Stimulated activated naive CD4-positive, alpha-beta T cell (primary cell): ENCODE results near the gene RPL29.

ENCODE experiments used
- DNase-seq, 6 experiments: peaks; one replicate each; lab custom pipeline; 2025; lab: John Stamatoyannopoulos, UW

Gene RPL29

DNA sequence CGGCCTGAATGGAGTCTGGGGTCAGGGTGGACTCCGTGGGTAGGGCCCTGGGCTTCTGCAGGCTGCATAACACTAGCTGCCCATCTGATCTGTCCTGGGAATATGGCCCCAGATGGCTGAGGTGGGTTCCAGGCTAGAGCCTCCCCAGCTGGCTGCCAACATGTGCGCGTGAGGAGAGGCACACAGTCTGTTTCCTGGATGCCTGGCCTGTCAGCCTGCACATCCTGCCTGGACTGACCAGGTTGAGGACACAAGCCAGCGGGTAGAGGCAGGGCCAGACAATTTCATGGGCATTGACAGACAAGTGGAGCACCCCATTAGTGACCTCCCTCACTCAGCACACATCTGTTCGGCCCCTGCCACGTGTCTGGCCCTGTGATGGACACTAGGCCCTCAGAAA is 29.8 kb upstream of the RPL29 start:
- no peak for DNase-seq

DNA sequence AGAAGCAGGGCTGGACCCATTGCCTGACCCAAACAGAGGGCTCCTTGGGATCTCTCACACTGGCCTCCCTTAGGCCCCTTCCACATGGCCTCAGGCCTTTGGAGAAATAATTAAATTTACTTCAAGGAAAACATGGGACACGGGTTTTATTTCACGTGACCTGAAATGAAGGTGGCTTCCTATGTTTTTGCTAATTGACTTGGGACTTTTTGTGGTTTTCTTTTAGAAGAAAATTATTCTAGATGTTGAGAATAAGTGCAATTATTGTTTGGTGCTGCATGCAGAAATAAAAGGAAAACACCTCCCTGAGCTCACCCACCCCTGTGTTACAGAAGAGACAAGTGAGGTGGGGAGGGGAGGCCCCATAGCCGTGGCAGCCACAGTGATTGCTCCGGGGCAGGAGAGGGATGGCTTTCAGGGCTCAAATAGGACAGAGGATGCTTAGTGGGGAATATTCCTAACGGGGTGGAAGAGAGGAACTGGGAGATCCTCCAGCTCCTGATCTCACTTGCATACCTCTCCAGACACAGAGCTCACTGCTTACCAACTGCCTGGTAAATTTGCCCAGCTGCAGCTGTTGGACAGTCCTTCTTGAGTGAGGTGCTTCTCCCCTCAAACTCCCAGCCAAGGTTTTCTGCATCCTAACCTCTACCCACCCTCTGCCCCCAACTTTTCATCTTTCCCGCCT is 29.2 kb upstream of the RPL29 start:
- DNase-seq: no peak

DNA sequence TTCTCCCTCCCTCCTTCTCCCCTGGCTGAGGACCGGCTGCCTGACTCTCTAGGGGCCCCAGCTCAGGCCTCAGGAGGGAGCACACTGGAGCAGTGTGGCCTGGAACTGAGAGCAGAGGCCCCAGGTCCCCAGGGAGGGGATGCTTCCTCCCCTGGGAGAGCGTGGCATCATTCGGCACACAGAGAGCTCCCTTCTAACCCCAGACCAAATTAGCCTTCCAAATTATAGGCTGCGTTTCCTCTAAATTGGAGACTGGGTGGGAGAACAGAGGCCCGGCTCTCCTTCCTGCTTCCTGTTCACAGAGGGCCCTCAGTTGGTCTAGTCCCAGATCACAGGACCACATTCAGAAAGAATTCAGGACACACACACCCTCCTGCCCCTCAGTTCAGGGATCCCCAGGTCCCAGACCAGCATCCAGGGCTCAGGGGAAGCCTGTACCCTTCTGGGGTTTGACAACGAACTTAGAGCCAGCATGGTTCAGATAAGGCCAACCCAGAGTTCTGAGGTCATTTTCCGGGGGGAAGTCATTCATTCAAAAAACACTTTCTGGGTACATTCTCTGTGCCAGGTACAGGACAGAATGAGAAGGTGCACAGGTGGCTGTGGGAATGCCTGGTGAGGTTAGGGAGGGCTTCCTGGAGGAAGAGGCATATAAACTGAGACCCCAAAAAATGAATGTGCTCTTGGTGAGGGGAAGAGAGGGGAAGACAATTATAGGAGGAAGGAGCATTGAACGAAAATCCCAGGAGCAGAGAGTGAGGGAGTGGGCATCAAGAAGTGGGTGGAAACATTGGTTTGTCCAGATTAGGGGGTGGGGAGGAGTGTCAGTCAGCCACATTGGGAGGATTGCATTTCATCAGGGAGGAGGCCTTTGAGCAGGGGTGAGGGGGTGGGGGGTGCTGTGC is 28.4 kb upstream of the RPL29 start:
- no peak for DNase-seq

DNA sequence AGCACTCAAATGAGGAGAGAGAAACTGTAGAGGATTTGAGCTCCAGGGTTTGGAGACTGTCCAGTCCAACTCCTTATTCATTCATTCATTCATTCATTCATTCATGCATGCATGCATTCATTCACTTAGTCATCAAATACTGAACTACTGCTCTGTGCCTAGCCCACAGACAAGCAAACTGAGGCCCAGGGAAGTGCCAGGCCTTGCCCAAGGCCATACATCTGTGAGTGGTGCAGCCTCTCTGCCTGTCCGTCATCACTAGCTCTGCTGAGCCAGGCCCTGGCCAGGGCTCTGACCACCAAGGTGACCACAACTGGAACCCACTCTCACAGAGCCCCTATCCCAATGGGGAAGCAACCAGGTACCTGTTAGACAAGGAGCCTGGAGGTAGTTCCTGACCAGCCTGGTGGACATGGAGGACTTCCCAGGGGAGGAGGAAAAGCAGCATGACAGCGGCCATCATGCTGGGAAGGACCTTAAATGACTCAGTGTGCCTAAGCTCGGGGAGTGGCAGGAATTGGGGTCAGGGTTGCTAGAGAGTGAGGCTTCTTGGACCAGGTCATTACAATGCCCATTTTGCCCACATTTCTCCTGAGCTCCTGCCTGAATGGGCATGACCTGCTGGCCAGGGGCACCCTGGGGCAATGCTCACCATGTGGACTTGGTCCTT is 27.5 kb upstream of the RPL29 start:
- no peak for DNase-seq

DNA sequence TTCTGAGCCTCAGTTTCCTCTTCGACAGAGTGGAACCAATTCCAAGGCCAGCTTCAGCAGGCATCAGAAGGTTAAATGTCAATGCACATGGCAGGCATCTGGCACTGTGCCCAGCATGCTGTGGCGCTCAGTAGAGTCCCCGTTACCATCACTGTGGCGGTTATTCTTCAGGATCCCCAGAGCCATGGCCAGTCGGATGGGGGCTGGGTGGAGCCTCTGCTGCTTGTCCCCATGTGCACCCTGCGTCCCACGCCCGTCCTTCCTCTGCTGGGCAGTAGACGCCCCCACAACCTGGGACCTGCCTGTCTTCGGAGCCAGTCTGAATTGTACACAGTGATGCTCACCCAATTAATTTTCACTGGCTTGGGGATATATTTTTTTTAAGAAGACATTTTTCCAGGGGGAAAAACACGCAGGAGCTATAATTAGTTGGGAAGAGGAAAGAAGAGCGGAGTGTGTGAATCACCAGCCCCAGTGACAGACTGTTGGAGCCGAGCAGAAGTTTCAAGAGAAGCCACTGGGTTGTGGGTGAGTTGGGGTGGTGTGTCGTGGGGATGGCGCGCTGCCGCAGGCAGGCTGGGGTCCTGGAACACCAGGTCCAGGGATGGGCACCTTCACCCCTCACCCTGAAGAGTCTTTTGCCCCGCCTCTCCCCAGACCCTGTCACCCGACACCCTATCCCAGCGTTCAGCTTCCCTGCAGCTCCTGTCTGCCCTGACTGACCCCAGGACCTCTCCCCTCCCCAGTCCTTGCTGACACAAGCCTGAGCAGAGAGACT is 26.8 kb upstream of the RPL29 start:
- DNase-seq: no peak

DNA sequence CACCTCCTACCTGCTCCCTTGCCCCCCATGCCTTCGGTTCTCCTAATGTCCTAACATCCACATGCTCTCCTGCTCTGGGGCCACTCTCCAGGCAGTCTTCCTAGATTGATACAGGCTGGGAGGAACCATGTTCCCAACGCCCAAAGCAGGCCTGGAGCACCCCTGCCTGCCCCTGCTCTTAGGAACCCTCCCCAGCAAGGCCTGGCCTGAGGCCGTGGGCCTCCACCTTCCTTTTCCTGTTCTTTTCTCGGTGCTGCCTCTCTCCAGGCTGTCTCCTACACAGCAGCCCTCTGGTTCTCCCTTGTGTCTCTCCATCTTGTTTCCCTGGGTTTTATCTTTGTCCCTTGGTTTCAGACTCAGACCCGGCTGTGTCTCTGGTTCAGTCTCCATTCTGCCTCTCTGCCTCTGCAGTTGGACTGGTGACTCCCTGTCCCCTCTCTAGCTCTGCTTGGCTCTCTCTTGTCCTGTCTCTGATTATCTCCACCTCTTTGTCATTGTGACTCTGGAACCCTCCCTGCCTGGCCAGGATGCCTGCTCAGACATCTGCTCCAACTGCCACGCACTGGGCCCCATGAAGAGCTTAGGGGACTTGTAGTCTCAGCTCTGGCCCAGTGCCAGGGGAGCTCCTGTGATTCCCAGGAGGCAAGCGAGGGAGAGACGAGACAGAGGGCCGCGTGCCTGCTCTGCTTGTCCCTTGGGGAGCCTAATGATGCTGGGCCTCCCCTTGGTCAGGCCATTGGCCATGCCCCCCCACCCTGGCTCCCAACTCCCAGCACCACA is 26.0 kb upstream of the RPL29 start:
- DNase-seq: no peak

DNA sequence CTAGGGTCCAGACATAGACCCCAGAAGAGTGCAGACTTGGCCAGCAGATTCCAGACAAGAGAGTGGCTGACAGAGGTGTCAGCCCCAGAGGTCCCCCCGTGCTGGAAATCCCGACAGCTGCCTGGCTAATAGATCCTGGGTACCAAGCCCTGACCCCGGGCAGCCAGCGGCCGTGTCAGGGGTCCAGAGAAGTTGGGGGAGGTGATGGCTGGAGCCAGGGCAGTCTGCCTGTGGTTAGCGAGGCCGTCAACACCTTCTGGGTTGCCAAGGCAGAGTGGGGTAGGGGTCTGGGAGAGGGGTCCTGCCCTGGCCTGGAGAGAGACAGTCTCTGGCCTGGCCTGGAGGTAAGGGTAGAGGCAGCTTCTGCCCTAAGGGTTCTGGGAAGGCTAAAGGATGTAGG is 25.1 kb upstream of the RPL29 start:
- no peak for DNase-seq

DNA sequence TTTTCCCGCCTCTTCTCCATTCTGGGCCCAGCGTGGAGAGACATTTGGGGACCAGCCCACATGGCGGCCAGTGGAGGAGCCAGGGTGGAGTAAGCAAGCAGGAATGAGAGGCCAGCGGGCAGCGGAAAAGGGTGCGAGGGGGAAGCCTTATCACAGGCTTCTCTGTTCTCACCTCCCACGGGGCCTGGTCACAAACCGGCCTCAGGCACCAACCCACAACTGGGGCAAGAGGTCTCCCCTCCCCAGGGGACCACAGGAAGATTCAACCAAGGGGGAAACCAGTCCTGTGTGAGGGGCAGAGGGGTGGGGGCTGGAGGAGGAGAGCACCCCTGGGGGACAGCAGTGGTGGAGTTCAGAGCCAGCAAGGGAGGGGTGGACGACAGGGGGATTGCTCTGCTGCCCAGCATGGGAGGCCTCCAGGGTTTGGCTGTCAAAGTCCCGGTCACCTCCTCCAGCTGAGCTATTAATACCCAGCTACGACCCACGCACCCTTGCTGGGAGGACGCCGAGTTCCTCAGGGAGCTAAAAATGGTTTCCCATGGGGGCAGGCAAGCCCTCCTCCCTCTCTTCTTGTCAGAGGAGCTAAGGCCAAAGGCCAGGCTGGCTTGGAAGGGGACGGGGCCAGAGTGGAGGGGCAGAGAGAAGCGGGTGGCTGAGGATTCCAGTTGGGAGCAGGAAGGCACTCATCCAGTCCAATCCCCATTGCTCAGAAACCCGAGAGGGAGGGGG is 23.8 kb upstream of the RPL29 start:
- no peak for DNase-seq

DNA sequence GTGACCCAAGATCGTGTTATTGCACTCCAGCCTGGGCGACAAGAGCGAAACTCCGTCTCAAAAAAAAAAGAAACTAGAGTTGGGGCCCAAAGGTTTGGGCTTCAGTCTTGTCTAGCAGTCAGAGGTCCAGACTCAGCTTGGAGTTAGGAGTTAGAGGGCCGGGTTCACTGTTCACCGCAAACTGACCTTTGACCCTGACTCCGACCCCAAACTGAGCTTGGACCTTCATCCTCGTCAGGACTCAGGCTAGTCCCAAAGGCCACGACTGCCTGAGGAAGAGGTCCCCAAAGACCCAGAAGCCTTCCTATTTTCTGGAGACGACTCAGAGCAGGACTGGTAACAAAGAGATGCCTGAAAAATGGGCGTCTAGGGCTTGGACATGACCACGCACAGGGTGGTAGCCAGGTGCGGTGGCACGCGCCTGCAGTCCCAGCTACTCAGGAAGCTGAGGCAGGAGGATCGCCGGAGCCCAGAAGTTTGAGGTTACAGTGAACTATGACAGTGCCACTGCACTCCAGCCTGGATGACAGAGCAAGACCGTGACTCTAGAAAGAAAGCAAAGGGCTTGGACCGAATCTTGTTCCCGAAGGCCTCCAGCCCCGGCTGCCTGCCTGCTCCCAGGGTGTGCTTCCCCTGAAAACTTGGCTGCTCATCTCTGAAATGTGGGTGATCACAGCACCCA is 22.8 kb upstream of the RPL29 start:
- no peak for DNase-seq

DNA sequence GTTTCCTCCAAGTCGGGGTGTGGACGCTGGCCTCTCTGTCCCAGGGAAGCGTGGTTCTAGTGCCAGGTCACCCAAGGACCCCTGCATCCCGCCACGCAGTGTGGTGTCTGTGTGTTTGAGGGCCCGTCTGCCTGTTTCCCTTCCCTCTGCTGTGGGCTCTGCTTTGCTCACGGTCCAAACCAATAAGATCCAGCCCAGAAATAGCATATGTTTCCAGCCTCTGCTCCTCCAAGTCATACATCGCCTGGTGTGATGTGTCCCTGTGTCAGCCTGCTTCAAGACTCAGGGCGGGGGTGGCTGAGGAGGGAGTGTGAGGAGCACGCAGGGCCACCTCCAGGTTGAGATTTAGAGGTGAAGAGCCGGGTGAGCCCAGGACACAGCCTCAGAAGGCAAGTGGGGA is 21.9 kb upstream of the RPL29 start:
- no peak for DNase-seq

DNA sequence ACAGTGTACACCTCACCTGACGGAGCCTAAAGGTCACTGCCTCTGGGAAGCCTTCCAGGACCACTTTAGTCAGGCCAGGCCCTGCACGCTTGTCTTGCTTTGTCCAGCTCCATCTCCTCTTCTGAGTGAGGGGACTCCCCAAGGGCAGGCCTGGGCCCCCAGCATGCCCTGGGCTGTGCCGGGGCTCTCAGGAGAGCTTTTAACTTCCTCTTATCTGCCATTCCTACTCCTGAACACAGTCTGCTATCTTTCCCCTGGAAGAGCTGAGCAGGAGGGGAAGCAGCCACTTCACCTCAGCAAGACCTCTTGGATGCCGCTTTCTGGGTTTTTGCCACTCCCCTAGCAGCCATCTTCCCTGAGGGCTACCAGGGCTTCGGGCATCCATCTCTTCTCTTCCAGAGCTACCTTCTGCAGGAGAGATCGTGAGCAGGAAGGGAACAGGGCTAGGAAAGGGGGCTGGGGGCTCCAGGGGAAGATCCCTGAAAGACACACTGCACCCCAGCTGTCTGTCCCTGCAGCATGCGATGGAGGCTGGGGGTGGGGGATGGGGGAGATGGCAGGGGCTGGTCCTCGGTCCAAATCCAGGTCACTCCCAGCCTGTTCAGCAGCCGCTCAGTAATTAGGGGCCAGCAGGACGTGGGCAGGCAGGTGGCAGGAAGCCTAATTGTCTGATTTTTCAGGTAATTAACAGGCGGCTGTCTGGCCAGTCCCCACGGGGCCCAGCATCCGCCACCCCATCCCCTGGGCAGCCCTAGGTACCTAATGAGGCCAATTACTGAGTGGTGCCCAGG is 19.9 kb upstream of the RPL29 start:
- no peak for DNase-seq

DNA sequence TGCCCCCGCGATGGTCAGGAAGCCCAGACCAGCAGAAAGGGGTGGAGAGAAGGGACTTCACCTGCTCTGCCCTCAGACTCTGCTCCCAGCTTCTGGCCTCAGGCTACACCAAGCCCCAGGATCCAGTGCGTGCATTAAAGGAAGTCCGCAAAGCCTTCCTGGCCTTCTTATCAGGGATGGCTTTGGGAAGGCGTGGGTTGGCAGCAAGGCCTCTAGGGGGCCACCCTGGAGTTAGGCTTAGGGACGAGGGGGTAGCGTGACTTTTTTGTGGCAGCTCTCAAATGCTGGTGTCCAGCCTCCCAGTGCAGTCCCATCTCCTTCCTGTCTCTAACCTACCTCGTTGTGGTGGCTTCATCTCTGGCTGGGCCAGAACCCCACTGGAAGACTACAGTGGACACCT is 18.9 kb upstream of the RPL29 start:
- no peak for DNase-seq

DNA sequence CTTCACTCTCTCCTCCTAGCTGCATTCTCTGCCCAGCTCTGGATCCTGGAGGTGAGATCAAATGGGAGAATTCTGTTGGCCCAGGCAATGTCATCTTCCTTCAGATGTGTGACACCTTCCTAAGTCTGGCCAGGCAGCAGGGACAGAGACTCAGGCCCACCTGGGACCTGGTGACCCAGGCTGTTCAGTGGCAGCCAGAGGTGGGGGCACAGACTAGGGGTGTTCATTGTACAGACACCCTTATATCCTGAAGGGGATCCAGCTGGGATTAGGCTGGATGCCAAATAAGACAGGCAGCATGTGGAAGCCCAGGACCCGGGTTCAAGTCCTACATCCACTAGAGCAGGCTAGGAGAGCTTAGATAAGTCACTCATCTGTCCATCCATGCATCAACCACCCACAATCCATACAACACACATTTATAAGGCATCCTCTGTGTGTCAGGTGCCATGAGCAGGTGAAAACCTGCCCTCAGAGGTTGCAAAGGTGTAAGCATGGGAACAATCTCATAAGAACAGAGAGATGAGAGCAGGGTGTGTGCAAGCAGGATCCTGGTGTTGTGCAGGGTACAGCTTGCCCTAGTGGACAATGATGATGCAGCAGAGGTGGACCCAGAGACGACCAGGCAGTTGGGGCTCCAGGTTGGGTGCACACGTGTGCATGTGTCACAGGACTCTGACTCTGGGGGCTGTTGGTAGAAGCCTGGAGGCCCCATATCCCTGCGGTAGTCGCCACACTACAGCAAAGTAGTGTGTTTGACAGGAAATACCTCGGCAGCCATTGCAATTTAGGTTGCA is 18.3 kb upstream of the RPL29 start:
- no peak for DNase-seq

DNA sequence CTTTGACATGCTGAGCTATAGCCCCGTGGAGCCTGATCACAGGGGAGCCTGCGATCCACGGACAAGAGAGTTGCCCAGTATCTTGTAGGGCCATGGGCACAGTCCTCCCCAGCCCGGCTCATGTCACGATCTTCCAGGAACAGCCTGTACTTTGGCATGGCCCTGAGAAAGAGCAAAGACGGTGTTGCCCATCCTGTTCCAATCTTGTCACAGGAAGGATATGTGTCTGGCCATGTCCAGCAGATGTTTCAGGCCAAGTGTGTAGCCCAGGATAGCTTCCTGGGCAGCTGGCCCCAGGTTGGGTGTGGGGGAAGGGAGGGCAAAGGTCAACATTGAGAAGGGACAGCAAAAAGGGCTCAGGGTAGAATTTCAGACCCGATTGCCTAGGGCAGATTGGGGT is 17.0 kb upstream of the RPL29 start:
- DNase-seq: no peak

DNA sequence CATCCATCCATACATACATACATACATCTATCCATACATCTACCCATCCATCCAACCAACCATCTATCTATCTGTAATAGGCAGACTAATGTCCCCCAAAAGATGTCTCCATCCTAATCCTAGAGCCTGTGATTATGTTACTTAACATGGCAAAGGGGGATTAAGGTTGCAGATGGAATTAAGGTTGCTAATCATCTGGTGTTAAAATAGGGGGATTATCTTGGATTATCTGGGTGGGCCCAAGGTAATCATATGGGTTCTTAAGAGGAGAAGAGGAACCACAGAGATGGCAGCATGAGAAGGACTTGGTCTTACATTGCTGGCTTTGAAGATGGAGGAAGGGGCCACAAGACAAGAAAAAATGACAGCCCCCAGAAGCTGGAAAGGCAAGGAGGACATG is 14.7 kb upstream of the RPL29 start:
- DNase-seq: no peak

DNA sequence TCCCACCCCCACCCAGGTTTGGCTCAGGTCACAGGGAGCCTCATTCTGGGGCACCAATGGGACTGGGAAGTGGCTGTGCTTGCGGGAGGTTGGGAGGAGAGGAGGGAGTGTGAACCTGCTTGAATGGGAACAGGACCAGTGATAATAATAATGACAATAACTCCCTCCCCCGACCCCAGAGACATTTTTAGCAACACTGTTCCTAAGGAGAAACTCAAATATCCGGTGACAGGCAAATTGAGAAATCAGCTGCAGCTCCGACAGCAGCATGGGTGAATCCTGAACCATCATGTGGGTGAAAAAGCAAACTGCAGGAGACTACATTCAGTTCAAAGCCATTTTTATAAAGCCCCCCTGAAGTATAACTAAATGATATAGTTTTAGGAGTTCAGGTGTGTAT is 11.6 kb upstream of the RPL29 start:
- DNase-seq: no peak

DNA sequence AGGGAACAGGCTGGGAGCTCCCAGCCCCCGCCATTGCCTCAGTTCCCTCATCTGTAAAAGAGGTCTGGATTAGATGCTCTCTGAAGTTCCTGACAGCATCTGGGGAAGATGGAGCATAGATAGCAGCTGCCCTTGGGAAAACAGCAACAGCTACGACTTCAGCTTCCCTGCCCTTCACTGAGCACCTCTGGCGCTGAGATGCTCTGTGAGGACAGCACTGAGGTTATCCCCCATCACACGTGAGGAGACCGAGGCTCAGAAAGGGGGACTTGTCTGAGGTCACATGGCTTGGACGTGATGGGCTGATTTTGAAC is 11.1 kb upstream of the RPL29 start:
- DNase-seq: no peak

DNA sequence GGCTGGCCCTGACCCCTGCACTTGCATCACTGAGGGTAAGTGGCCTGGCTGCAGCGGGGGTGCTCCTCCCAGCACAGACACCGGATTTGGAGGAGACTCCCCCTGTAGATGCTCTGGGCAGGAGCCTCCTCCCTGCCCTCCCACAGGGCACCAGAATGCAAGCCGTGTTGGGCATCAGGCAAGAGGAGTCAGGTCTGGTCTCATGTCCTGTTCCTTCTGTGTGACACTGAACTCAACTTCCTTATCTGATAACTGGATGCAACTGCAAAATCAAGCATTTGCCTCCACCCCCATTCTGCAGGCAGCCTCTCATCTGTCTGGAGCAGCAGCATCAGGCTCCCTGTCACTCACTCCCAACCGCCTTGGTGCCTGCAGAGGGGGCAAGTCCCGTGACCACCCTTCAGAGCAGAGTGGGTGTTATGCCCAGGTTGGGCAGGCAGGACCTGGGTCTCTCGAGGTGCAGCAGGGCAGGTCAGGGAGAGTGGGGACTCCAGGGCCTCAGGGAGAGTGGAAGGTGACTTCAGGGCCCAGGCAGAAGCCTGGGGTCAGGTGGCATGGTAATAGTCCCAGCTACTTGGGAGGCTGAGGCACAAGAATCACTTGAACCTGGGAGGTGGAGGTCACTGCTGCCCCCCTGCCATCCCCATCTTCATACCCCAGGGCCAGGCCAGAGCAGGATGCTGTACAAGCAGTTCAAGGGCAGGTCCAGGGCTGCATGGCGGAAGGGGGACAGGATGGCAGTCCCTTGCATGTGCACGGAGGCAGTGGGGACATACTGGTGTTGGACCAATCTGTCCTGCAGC is 10.5 kb upstream of the RPL29 start:
- DNase-seq: no peak
